HG02885 (cell line): Measurements from ENCODE around the gene TRMT61A.
"Not testable (repeated sequence)": the region's sequence is repeated elsewhere in the genome, so short reads cannot be mapped to it uniquely, and the experiment has no call there.

ENCODE experiments used
- ATAC-seq: cut with Tn5 transposase; IDR thresholded peaks from one replicate; pipeline ENCODE4 v1.9.1; 2021; ENCODE audit warnings: mild to moderate bottlenecking; ENCODE audit not compliant: unreplicated experiment, poor library complexity

Gene TRMT61A

DNA sequence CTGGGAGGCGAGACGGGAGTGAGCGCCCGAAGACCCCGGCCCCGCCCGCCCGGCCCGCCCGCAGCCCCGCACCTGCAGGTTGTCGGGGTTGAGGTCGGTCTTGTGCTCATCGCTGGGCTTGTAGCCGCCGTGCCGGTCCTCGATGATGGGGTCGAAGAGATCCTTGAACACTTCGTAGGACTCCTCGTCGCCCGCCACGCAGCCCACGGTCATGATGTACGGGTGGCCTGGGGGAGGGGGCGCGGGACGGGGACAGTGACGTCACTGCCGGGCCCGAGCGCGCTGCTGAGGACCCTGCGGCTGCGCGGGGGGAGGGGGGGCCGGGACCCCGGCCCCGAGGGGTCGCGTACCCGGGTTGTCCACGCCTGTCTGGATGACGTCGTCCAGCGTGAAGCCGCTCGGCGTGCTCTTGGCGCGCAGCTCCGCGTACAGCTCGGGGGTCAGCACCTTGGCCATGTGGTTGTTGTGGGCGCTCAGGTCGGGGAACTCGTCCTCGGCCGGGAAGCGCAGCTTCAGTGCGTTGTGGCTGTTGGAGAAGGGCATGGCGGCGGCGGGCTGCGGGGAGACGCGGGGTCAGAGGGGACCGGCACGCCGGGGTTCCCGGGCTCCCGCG, 6.9 kb upstream of the TRMT61A start:
- no peak for ATAC-seq

DNA sequence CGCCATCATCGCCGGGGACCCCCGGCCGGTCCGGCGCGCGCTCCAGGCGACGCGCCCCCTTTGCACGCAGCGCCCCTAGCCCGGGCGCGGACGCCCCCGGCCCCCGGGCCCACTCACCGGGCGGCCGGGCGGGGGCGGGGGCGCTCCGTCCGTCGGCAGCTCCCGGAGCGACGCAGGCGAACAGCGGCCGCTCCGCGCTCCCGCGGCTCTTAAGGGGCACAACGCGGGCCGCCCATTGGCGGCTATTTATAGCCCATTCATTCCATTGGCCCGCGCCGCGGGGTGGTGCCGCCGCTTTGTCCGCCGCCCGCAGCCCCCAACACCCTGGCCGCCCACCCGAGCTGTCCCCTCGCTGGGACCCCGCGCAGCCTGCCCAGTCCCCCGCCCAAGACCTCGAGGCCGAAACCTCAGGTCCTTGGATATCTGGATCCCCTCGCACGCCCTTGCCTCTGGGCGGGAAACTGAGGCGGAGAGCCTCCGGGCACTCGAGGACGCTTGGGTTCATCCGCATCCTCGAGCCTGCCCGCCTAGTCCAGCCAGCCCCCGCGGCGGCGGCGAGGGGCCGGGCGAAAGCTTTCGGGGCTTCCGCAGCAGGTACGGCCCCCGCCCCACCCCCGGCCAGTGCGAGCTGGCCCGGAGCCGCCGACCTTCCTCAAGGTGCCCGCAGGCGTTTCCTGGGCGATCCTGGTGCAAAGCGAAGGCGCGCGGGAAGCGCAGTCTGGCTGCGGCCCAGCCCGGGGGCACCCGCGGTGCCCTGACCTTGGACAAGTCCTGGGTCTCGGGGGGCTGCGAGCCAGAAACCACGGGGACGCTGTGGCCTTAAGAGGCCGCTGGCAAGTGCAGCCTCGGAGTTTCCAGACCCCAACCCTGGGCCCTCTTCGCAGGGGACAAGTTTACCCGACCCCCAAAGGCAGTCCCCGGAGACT, 6.1 kb upstream of the TRMT61A start, which contains the start of gene CKB:
TSS of gene CKB (minus strand) at position 182 of the 926 bp plus-strand sequence. CDS start 337 bp downstream, outside the sequence.
- no peak for ATAC-seq

DNA sequence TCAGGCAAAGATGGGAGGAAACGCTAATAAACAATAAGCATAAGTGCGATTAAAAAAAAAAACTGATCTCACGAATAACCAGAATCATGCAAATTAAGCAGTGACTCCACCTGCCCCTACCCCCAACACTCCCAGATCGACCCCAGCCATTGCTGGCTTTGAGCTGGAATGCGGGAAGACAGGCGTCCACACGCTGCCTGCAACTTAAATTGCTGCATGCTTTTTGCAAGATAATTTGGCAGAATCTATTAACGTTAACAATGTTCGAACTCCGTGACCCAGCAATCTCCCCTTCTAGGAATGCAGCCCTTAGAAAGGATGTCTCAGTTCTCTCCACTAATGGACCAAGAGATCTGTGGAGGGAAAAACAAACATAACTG, 5.4 kb upstream of the TRMT61A start:
- ATAC-seq = no peak

DNA sequence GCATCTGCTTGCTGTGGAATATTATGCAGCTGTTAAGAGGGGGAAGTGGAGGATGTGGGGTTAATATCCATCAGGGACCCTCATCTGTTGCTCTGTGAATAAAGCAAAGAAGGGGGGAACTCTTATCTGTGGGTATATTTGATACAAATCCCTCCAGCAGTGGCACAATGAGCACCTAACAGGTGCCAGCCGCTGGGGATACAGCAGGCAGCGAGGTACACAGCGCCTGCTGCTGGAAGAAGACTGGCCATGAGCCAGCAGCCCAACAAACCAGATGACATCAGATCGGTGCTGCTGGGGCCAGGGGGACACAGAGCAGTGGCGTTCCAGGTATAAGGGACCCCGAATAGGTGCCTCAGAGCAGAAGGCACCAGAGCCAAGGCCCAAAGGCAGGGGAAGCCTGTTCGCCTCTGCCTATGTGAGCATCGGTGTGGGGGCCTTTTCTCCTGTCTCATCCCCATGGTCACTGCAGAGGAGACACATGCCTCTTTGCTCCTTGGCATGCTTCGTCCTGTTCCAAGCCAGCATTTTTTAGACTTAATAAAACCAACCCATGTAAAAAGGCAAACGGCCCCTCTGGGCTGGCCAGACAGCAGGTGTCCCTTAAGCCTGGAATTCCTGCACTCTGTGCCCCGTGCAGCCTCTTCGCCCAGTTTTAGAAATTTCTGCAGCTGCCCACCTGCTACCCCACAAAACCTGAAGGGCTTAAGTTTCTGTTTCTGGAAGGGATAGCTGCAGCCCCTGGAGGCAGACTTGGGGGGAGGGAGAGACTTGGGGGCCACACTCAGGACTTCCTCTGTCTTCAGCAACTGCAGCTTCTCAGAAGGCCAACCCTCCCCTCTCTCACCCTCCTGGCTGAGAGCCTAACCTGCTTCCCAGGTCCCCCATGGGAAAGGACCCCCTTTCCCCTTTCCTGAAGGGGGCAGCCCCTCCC, 4.7 kb upstream of the TRMT61A start:
- ATAC-seq = no peak

DNA sequence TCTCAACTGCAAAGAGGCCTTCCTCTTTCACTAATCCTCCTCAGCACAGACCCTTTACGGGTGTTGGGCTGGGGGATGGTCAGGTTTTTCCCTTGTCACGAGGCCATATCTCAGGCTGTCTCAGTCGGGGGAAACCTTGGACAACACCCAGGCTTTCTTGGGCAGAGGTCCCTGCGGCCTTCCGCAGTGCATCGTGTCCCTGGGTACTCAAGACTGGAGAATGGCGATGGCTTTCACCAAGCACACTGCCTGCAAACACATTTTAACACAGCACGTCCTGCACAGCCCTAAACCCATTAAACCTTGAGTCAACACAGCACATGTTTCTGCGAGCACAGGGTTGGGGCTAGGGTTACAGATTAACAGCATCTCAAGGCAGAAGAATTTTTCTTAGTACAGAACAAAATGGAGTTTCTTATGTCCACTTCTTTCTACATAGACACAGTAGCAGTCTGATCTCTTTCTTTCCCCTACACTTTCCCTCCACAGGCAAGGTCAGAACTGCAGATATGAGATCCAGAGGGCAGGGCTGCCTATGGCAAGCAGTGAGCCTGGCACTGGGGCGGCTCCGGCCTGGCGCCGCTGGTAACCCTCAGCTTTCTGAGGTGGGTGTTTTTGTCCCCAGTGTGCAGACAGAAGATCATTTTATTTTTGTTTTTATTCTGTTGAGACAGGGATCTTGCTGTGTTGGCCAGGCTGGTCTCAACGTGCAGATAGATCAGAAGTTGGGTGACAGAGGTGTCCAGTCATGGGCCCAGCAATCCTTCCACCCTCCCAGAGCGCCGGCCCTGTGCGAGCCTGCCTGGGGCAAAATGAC, 3.4 kb upstream of the TRMT61A start:
- not testable (repeated sequence) for ATAC-seq

DNA sequence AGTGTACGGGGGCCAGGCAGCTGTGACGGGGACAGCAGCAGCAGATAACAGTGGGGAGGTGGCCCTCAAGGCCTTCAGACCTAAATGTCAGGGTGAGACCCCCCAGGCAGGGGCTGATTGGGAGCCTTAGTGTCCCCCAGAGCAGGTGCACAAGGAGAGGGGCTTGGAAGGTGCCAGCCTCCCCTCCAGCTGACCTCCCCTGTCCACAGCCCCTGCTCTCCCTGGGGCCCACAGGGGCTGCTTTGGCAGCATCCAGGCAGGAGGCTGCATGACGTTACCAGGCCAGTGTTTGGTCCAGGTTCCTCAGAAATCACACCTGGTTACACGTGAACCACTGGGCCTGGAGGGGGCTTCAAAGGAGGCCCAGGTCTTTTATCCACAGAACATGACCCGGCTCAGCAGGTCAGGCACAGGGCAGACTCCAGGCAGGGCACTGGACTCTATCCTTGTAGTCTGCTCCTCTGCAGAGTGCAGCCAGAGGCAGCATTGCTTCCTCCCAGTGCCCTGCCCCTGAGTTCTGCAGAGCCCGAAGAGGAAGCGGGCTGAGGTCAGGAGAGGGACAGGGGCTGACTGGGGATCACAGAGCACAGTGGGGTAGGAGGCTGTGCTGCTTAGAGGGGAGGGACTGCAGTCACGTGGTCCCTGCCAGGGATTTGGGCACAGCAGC, 2.6 kb upstream of the TRMT61A start:
- ATAC-seq = no peak

DNA sequence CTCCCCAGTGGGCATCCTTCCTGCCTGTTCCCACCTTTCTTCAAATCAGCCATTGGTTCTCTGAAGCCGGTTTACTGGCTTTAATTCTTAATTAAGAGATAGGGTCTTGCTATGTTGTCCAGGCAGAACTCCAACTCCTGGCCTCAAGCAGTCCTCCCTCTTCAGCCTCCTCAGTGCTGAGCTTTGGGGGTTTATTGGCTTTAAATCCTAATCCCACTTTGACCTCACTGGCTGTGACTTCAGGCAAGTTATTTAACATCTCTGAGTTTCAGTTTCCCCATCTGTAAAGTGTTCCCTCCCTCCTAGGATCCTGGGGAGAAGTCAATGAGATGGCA, 2.1 kb upstream of the TRMT61A start:
- ATAC-seq = no peak

DNA sequence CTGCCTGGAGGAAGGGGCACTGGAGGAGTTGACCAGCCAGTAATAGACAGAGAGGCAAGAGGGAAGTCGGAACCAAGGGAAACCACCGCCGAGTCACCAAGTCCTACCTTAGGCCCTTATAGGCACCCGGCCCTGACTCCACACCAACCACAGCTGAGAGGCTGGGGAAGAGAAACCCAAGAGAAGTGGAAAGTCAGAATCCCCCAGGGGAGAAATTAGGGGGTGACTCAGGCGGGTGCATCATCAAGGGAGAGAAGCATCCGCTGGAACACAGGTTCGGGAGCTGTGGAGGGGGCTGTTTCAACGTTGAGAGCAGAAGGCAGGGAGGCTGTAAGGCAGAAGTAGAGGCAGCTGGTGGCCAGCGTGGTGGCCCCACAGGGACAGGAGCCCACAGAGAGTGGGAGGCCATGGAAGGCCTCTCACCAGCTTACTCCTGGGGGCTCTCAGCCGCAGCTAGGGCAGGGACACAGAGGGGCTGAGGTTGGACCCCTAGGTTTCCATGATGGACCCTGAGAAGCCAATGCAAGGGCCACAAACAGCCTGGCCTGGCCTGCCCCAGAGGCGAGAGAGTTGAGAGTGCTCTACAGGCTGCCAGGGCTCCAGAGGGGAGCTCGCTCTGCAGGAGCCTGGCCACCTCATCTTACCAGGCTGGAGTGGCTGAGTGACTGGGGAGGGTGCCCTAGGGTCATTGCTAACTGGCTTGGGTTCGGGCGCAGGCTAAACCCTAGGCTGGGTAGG, 1.4 kb upstream of the TRMT61A start:
- peak; percentile 53 for ATAC-seq

DNA sequence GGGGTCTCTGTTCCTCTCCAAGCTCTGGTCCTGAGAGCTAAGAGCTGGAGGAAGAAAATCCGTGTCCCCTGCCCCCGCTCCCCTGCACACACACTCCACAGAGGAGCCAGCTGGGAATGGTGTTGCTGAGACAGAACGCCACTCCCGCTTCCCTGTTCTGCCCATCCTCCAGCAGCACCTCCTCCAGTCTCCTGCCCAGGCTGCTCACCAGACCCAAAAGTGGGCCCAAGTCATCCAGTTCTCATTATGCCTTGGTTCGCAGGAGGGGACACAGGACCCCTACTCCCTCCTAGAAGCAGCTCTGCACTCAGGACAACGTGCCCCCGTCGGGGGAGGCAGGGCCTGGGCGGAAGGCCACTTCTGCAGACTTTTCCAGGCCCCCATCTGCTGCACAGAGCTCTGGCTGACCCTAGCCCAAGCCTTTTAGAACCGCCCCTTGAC, 830 bp upstream of the TRMT61A start:
- no peak for ATAC-seq

DNA sequence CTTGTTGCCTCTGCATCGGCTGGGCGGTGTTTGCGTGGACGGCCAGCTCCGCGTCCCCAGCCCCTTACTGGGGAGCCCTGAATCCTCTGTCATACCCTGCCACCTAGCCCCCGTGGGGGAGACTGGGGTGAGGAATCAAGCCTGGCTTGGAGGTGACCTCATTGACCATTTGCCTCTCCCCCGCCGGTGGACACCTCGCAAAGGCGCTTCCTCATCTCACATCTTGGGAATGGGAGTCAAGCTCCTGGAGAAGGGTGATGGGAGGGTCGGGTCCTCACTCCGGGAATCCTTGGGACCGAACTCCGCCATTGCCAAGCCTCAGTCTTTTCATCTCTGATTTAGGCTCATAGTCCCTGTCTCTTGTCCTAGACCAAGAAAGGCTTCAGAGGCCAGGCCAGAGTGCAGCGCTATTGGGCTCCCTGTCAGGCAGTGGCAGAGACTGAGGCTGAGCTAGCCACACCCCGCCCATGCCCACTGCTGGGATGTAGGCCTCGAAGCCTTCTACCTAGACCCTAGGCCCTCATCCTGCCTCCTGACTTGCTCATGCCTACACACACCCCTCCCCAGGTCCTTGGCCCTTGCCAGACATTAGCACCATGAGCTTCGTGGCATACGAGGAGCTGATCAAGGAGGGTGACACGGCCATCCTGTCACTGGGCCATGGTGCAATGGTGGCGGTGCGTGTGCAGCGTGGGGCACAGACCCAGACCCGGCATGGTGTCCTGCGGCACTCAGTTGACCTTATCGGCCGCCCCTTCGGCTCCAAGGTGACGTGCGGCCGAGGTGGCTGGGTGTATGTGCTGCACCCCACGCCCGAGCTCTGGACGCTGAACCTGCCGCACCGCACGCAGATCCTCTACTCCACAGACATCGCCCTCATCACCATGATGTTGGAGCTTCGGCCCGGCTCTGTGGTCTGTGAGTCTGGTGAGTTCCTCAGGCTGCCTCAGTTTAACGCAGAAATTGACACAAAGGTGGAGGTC, 678 bp downstream of the TRMT61A start:
- ATAC-seq = no peak

DNA sequence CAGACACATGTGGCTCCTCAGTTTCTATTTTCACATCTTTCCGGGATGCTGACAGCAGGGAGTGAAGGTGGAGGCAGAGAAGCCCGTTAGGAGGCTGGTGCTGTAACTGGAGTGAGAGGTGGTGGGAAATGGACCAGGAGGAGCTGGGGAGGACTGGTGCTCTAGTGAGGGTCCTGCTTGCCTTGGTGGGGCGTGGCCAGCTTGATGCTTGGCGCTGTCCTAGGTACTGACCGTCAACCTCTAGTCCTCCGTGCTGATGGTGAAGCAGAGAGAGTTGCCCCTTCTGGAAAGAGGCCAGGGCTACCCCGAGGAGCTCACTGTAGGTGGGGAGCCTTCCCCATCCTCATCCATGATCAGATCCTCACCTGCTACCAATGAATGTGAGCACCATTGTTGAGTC, 1.4 kb downstream of the TRMT61A start:
- ATAC-seq = no peak

DNA sequence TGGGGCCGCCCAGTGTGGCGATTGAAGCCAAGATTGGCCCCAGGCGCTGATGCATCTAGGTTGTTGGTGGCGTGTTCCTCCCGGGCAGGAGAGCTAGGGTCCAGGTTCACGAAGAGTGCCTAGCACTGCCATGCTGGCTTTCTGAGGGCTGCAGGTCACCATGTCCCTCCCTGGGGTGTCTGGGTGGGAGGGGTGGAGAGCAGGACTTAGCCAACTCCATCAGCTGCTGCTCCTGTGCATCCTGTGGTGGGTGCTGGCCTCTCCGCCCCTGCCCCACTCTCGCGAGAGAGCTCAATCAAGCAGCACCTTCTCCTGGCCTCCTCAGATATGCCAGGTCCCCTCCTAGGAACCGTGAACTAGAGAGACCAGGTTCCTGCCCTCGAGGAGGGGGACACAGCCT, 1.8 kb downstream of the TRMT61A start:
- ATAC-seq = no peak

DNA sequence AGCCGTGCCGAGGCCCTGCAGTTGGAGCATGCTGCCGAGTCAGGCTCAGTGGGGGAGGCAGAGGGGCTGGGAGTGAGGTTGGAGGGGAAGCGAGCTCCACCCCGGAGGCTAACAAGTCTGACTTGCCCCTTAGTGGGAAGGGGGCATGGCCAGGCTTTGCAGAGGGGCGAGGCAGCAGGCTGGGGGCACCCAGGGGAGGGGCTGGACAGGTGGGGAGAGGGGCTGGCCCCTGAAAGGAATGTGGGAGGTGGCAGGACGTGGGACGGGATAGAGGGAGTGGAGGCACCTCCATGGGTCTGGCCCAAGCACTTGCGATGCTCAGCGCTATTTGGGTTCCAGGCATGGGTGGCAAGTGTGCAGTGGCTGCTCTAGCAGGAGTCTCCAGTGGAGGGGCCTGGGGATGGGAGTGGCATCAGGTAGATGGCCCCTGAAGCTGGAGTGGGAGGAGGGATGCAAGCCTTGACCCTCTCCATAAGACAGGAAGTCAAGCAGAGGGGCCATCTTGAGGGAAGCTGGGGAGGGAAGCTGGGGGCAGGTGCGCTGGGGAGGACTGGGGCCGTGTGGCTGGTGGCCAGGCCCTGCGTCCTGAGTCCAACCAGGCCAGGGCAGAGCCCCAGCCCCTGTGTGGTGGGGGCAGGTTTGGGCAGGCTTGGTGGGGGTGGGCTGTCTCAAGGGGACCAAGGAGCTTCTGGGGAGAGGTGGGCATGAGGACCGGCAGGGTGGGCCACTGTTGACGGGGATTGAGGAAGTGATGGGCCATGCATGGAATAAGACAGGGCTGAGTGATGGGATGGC, 2.6 kb downstream of the TRMT61A start:
- ATAC-seq = no peak

DNA sequence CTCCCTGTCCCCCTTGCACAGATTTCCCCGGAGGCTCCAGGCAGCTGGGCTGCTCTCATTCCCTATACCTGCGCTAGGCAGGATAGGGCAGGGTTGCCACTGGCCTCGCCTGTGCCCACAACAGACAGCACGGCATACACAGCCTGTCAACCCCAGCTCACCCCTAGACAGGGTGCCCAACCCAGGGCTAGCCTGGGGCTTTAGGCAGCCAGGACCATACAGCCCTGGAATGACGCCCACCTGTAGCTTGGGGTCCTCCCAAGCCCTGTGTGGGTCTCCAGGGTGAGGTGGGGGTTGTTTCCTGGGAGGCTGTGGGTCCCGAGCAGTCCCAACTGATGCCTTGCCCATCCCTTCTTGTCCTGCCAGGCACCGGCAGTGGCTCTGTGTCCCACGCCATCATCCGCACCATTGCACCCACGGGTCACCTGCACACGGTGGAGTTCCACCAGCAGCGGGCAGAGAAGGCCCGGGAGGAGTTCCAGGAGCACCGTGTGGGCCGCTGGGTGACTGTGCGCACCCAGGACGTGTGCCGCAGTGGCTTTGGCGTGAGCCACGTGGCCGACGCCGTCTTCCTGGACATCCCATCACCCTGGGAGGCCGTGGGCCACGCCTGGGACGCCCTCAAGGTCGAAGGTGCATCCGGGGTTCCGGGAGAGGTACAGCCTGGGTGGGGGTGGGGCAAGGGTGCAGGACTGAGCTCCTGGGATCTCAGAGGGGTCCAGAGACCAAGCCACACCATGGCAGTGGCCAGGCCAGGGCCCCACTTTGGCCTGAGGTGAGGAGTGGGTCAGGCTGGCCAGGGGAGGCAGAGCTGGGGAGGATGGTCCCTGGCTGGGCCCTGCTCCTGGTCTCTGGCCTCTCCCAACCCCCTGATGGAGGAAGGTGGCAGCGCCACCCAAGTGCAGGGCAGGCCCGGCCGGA, 3.5 kb downstream of the TRMT61A start:
- ATAC-seq = no peak

DNA sequence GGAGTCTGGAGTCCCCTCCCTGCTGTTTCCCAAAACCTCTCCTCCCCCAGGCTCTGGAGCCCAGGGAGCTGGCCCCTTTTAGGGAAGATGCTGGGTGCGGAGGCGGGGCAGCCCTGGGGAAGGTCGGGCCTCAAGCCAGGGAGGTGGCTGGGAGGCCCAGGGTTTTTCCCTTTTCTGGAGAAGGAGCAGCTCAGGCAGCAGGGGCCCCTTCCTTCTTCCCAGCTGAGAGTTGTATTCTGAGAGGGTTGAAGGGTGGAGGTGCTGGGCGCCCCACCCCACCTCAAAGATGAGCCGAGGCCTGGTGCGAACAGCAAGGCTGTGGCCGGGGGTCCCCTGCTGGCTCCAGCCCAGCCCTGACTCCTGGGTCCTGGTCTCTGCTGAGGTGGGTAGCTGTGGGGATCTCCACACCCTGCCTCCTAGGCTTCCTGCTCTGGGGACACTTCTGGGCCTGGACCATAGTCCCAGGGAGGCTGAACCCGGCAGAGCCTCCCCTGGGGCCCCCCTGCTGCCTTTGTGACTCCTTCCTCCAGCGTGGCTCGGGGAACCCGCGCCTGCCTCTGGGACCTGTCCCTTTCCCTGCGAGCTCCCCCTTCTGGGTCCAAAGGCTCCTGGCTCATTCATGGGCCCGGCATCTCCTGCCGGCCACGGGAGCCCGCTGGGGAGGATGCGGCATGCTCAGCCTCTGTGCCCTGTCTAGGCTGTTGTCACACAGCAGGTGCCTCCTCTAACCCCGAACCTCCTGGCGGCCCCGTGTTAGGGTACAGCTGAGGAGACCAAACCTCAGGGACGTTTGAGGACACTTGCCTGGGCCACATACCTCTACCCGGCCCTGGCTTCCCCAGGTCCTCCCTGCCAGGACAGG, 4.4 kb downstream of the TRMT61A start:
- no peak for ATAC-seq
